ENCODE results near the gene NUP214. TPM values are rescaled to one million over a fixed set of nuclear protein-coding genes. Genes with fewer than 3 reads are reported as not detected.

NUP214 gene
- total and polyA plus RNA-seq, 2 of the 4 experiments (the other 2 are of a cell fraction): 7.9 to 13.4 TPM

DNA sequence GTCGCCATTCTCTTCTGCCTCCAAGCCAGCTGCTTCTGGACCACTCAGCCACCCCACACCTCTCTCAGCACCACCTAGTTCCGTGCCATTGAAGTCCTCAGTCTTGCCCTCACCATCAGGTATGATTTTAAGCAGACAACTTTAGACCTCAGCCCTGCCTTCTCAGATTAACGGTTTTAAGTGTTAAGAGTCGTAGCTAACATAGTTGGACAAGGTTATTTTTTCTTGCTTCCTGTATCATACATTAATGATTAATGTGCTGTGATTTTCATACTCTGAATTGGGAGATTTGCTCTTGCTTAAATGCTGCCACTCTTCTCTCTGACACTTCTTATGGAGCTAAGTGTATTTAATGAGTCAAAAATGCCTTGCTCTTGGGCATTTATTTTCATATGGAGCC, 20.8 kb downstream of the NUP214 start:
- H3K14ac ChIP-seq (replicated peaks; ENCODE audit: low read depth, low read length): no peak overlapping the region
- no peak overlapping the region for H2BK20ac ChIP-seq (ENCODE audit: low read depth, low read length)
- H2BK120ac ChIP-seq (ENCODE audit: low read depth, low read length): no peak overlapping the region
- no peaks in the 10 kb centered on the region for H3K9me1 ChIP-seq (ENCODE audit: insufficient read depth, low read length)
- H3K9me3 ChIP-seq (ENCODE audit: control insufficient read depth, insufficient read depth, low read length): no peaks in the 10 kb centered on the region
- dilution Hi-C loops (cut with HindIII; ENCODE audit: low sequenced_read_pairs, unreplicated experiment): no loop called here
- no peak for TF ChIP-seq FOS (IDR thresholded peaks at IDR 0.05; ENCODE audit: low read depth, low read length)
- no peak for TF ChIP-seq SMC3 (IDR thresholded peaks at IDR 0.05; ENCODE audit: low read depth, low read length)
- TF ChIP-seq RAD21 (IDR thresholded peaks at IDR 0.05; ENCODE audit: low read length): no peak
- TF ChIP-seq RCOR1 (IDR thresholded peaks at IDR 0.05; ENCODE audit: insufficient replicate concordance, low read length): no peak
- no peak for TF ChIP-seq ELK1 (IDR thresholded peaks at IDR 0.05; ENCODE audit: borderline replicate concordance, low read depth, low read length)
- no peak for TF ChIP-seq MAFK (IDR thresholded peaks at IDR 0.05; ENCODE audit: low read depth, low read length)
- no peak for TF ChIP-seq NFE2L2 (IDR thresholded peaks at IDR 0.05; ENCODE audit: low read depth, low read length)
- TF ChIP-seq CHD1 (IDR thresholded peaks at IDR 0.05; ENCODE audit: low read depth, low read length): no peak
- no peak for TF ChIP-seq MAZ (IDR thresholded peaks at IDR 0.05; ENCODE audit: borderline replicate concordance, low read depth, low read length)
- TF ChIP-seq POLR2A (IDR thresholded peaks at IDR 0.05; ENCODE audit: low read depth, low read length): no peak
- TF ChIP-seq CEBPB (IDR thresholded peaks at IDR 0.05; ENCODE audit: low read depth, low read length): no peak
- H3K79me1 ChIP-seq (ENCODE audit: low read depth in 1 of 2, low read length in 2 of 2): no peaks in the 10 kb centered on the region; a peak in 1 of 4 replicates
- intact Hi-C loops (cut with micrococcal nuclease): loop anchor here (10.0 kb wide), 1 partner anchor 329 kb away; no protein-coding TSS in a partner anchor
- H3K4ac ChIP-seq (ENCODE audit: low read depth, low read length): no peak overlapping the region
- in situ Hi-C loops (cut with MboI; ENCODE audit: low sequenced_read_pairs): loop anchor here (25.0 kb wide), 1 partner anchor 1191 kb away; no protein-coding TSS in a partner anchor
- H3K4me1 ChIP-seq (ENCODE audit: control insufficient read depth, insufficient read depth, low read length): no peaks in the 10 kb centered on the region
- BruUV-seq (replicated peaks): no TSS peak
- H3K4me3 ChIP-seq (ENCODE audit: insufficient read depth, low read depth, low read length): no peak overlapping the region
- H2BK5ac ChIP-seq (ENCODE audit: low read depth, low read length, poor library complexity, severe bottlenecking): no peak overlapping the region
- no peak overlapping the region for H3K56ac ChIP-seq (ENCODE audit: extremely low read depth, insufficient read depth, low read length)
- no peak overlapping the region for H2AFZ ChIP-seq (replicated peaks; ENCODE audit: low read length, poor library complexity)
- no peaks in the 10 kb centered on the region for H3K27me3 ChIP-seq (ENCODE audit: control insufficient read depth, insufficient read depth, low read length)
- H4K20me1 ChIP-seq (ENCODE audit: insufficient read depth, low read length): no peaks in the 10 kb centered on the region
- CTCF ChIA-PET: interaction anchor here (0.6 kb wide), 1 partner anchor 92 kb away, joined by 3 read pairs; no protein-coding TSS in a partner anchor
- H4K5ac ChIP-seq (ENCODE audit: low read depth, low read length): no peak overlapping the region
- H3K36me3 ChIP-seq (ENCODE audit: control insufficient read depth, insufficient read depth, low read length): peaks cover 52% of the 10 kb centered on the region
- no peak overlapping the region for H2AK9ac ChIP-seq (replicated peaks; ENCODE audit: low read depth, low read length, poor library complexity)
- H3K4me2 ChIP-seq (ENCODE audit: low read depth, low read length): no peak overlapping the region
- H2BK15ac ChIP-seq (ENCODE audit: low read depth, low read length): no peak overlapping the region
- no peak overlapping the region for H2AK5ac ChIP-seq (ENCODE audit: low read depth, low read length)
- H3K23ac ChIP-seq (ENCODE audit: low read depth, low read length): no peak overlapping the region
- H3K9ac ChIP-seq (ENCODE audit: low read depth, low read length): no peak overlapping the region
- no peak overlapping the region for H3K18ac ChIP-seq (ENCODE audit: low read depth, low read length)
- no peak overlapping the region for H4K91ac ChIP-seq (ENCODE audit: insufficient read depth, low read depth, low read length)
- DNase-seq: no peak
- no peak overlapping the region for H3K27ac ChIP-seq (ENCODE audit: insufficient read depth, low read length)
- WGBS, 2 experiments (ENCODE audit: extremely low coverage in 2 of 2, insufficient read length in 1 of 2): 100% methylated on average over 1 of the region's 4 CpGs; no CpG with 5 or more reads in 1 of the 2 experiments
- H4K8ac ChIP-seq (ENCODE audit: low read depth in 2 of 2, low read length in 2 of 2): no peak overlapping the region
- no peak for ATAC-seq (ENCODE audit: low read depth)
- POLR2A ChIA-PET (ENCODE audit: unreplicated experiment): no interaction called here
